PC-3 (cell line): ENCODE data around the gene CD8B2.

Experiments
- CTCF ChIP-seq: fragments of 300-600 bp; sonication (generic); conservative IDR thresholded peaks from 2 replicates; pipeline ENCODE4 v1.5.1; 2017; ENCODE audit warnings: antibody characterized with exemption, low read depth, mild to moderate bottlenecking, low read length
- EZH2 ChIP-seq: fragments of 300-600 bp; sonication (generic); IDR thresholded peaks from one replicate; pipeline ENCODE4 v1.6.1; 2017; ENCODE audit warnings: antibody characterized with exemption, mild to moderate bottlenecking, low read length; ENCODE audit not compliant: unreplicated experiment
- EZH2phosphoT487 ChIP-seq: fragments of 300-600 bp; sonication (generic); IDR thresholded peaks from 2 replicates; pipeline ENCODE4 v1.6.1; 2018; ENCODE audit warnings: mild to moderate bottlenecking, antibody characterized with exemption, low read length, borderline replicate concordance

GRCh38 chr2:106517329-106517728 is 30.2 kb downstream of the CD8B2 start:
- TF ChIP-seq EZH2 = no peak
- TF ChIP-seq CTCF = no peak
- no peak for TF ChIP-seq EZH2phosphoT487
